IPS-20b (cell line): ENCODE data around the gene TM4SF20.

ENCODE experiments used
- H3K27ac ChIP-seq: one replicate; pipeline ENCODE4 v1.5.1; 2013; ENCODE audit warnings: low read length
- H3K27me3 ChIP-seq: 2 replicates; pipeline ENCODE4 v1.6.1; 2013; ENCODE audit warnings: mild to moderate bottlenecking, low read length, inconsistent platforms; ENCODE audit not compliant: insufficient read depth
- H3K36me3 ChIP-seq: 2 replicates; pipeline ENCODE4 v1.6.1; 2013; ENCODE audit warnings: low read depth, mild to moderate bottlenecking, inconsistent platforms, low read length, moderate library complexity; ENCODE audit not compliant: insufficient read depth
- H3K4me1 ChIP-seq: 2 replicates; pipeline ENCODE4 v1.6.1; 2013; ENCODE audit warnings: mild to moderate bottlenecking, control low read depth, inconsistent platforms, low read length, moderate library complexity; ENCODE audit not compliant: insufficient read depth
- H3K4me3 ChIP-seq: 2 replicates; pipeline ENCODE4 v1.5.1; 2013; ENCODE audit warnings: mild to moderate bottlenecking, low read length, inconsistent platforms
- H3K9ac ChIP-seq: 2 replicates; pipeline ENCODE4 v1.6.1; 2013; ENCODE audit warnings: low read depth, mild to moderate bottlenecking, inconsistent platforms, low read length, moderate library complexity
- H3K9me3 ChIP-seq: 2 replicates; pipeline ENCODE4 v1.6.1; 2013; ENCODE audit warnings: mild to moderate bottlenecking, low read depth, low read length, inconsistent platforms; ENCODE audit not compliant: insufficient read depth

The TM4SF20 gene

DNA sequence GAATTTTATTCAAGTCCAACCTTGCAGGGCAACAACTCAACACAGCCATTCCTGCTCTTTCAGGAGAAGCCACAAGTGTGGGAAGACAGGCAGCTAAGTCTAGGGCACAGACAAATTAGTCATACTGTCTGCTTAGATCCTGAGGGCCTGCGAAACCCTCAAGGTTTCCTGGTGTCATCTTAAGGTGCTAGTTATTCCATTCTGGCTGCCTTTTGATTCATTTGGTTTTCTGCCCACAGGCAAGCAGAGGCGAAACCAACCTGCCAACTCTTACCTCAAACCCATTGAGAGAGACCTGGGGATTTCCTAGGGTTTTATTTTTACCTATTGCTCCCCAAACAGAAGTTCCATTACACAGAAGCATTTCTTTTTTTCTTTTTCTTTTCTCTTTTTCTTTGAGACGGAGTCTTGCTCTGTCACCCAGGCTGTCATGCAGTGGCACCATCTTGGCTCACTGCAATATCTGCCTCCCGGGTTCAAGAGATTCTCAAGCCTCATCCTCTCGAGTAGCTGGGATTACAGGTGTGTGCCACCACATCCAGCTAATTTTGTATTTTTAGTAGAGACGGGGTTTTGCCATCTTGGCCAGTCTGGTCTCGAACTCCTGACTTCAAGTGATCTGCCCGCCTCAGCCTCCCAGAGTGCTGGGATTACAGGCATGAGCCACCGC, 32.3 kb upstream of the TM4SF20 start:
- H3K36me3 ChIP-seq, result no peaks in the 10 kb centered on the region
- no peak overlapping the region for H3K4me3 ChIP-seq
- no peak overlapping the region for H3K27ac ChIP-seq

DNA sequence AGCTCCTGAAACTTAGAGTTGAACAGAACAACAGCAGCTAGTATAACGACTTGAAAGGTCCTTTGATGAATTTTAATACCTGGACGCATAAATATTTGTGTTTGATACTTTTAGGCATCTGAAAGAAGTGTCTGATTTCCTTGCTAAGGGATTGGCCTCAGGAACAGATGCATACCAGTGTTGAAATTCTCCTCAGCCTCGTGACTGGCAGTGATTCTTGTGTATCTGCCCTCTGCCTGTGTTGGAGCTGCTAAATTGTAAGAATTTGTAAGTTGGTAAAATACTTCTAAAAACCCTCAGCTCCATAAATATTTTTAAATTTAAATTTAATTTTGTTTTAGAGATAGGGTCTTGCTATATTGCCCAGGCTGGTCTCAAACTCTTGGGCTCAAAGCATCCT, 31.1 kb upstream of the TM4SF20 start:
- no peak overlapping the region for H3K9ac ChIP-seq

More for the DNA sequence above, 32.3 kb upstream of the TM4SF20 start:
- no peaks in the 10 kb centered on the region for H3K27me3 ChIP-seq
- no peak overlapping the region for H3K9ac ChIP-seq
- H3K9me3 ChIP-seq, result no peaks in the 10 kb centered on the region
- H3K4me1 ChIP-seq, result peaks cover 3% of the 10 kb centered on the region; the same call in 1 of the 2 replicates

DNA sequence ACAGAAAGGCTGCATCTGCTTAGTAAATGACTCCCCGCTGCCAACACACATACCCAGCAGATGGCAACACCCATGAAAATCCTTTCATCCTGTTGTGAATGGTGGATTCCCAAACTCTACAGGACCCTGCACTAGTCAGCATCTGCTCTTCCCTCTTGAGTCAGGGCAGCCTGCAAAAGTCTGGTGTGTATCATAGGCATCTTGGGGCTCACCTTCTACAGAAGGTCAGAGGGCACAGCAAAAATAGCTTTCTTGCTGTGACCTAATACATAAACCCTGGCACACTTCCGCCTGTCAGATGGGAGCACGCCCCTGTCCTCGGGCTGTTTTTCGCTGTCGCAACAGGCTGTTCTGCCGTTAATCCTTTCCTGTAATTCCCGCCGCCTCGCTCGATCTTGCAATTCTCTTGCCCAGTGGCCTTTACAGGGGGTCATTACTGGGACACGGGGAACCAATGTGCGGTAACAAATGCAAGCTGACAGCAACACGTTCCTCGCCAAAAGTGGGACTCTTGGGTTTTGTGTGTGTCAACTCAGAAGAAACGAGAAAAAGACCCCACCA, 28.6 kb upstream of the TM4SF20 start:
- Histone ChIP-seq H3K27ac (no peak overlapping the region), H3K4me1 (peaks cover 4% of the 10 kb centered on the region; the same call in 1 of the 2 replicates), H3K9ac (no peak overlapping the region), H3K36me3 (no peaks in the 10 kb centered on the region), H3K27me3 (no peaks in the 10 kb centered on the region), H3K4me3 (no peak overlapping the region), H3K9me3 (no peaks in the 10 kb centered on the region)

More for the DNA sequence above, 31.1 kb upstream of the TM4SF20 start:
- Histone ChIP-seq H3K36me3 (no peaks in the 10 kb centered on the region), H3K27ac (no peak overlapping the region), H3K4me1 (peaks cover 4% of the 10 kb centered on the region; the same call in 1 of the 2 replicates), H3K9me3 (no peaks in the 10 kb centered on the region), H3K4me3 (no peak overlapping the region), H3K27me3 (no peaks in the 10 kb centered on the region)

DNA sequence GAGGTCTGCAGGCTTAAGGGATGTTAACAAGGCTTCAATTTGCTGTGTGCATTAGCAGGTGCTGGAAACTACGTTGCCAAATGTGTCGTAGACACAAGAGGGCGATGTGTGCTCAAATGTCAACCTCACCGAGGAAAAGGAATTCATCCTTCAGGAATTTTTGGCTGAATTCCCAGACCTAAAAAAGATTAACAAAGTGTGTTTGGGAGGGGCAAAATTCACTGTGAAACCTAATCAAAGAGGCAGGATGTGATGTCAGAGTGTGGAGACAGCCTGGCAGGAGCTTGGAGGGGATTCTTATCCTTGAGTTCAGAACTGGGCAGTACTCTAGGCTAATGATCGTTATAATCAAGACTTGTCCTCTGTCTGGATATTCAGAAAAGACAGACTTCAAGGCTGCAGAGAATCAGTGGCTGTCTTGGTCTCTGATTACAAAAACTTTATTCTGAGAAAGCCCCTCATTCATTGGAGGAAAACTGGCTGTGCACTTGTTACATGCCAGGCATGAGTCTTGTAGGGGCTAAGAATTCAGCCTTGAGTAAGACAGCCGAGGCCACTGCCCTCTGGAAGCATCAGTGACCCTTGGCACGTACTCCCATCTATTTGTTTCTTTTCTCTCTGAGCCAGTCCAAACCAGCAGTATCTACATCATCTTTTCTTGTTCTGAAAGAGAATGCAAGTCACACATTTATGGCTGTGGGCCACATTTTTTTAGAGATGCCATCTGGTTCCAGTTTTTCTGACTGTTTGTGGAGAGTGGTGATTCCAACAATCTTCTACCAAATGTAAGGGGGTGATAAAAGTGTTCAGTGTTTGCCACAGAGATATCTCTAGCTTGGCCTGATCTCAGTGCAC, 27.3 kb upstream of the TM4SF20 start:
- Histone ChIP-seq H3K9ac (no peak overlapping the region), H3K27ac (no peak overlapping the region), H3K4me1 (peaks cover 4% of the 10 kb centered on the region; the same call in 1 of the 2 replicates), H3K9me3 (no peaks in the 10 kb centered on the region), H3K4me3 (no peak overlapping the region), H3K36me3 (no peaks in the 10 kb centered on the region), H3K27me3 (no peaks in the 10 kb centered on the region)

DNA sequence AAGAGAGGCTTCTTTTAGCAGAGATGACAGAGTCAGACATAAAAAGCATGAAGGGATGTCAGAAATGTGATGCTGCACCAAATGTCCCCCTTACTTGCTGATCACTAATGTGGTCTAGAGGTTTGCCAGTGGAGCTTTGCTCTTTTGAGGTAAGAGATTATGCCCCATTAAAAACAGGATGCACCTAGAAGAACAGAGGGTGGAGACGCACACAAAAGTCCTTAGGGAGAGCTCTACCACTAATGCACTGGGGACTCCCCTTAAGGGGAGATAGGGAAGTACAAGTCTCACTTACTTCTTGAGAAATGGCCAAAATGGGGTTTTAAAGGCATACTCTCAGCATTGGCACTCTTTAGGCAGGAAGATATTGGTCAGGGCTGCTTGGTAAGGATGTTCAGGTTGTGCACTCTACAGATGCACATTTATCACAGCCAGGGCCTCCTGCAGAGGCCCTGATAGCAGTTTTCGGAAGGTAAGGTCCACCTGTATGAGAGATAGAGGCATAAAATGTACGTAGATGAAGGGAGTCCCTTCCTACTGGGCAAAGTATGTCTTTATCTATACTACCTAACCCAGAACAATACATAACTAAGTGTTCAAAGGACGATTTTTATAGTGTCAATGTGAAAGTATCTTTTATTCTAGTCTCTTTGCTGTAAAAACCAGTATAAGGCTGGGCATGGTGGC, 25.6 kb upstream of the TM4SF20 start:
- Histone ChIP-seq H3K27me3 (no peaks in the 10 kb centered on the region), H3K9me3 (no peaks in the 10 kb centered on the region), H3K9ac (no peak overlapping the region), H3K27ac (no peak overlapping the region), H3K36me3 (no peaks in the 10 kb centered on the region), H3K4me3 (no peak overlapping the region), H3K4me1 (peaks cover 4% of the 10 kb centered on the region; the same call in 1 of the 2 replicates)

DNA sequence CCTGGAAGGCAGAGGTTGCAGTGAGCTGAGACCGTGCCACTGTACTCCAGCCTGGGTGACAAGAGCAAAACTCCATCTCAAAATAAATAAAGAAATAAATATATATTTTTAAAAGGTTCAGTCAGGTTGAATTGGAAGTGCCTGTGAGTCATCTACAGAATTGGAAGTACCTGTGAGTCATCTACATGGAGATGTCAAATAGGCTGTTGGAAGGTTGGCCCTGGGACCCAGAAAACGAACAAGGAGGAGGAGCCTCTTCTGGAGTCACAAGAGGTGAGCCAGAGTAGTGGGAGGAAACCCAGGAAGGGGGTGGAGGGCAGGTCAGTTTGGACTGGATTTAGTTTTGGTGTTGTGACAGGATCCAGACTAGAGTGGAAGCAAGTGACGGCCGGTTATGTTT, 23.9 kb upstream of the TM4SF20 start:
- Histone ChIP-seq H3K27me3 (no peaks in the 10 kb centered on the region), H3K36me3 (no peaks in the 10 kb centered on the region), H3K9me3 (no peaks in the 10 kb centered on the region), H3K9ac (no peak overlapping the region), H3K4me3 (no peak overlapping the region), H3K27ac (no peak overlapping the region), H3K4me1 (peaks cover 4% of the 10 kb centered on the region; the same call in 1 of the 2 replicates)

DNA sequence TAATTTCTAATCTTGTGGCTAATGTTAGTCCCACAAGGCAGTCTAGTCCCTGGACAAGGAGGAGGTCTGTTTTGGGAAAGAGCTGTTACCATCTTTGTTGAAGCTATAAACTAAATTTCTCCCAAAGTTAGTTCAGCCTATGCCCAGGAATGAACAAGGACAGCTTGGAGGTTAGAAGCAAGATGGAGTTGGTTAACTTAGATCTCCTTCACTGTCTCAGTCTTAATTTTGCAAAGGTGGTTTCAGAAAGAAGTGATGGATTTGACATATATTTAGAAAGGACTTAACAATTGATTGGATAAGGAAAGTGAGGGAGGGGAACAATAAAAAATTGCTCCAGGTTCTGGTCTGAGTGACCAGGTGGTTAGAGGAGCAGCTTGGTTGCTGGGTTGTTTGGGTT, 23.2 kb upstream of the TM4SF20 start:
- H3K27ac ChIP-seq, result no peak overlapping the region
- H3K4me1 ChIP-seq, result peaks cover 4% of the 10 kb centered on the region; the same call in 1 of the 2 replicates
- no peaks in the 10 kb centered on the region for H3K27me3 ChIP-seq

DNA sequence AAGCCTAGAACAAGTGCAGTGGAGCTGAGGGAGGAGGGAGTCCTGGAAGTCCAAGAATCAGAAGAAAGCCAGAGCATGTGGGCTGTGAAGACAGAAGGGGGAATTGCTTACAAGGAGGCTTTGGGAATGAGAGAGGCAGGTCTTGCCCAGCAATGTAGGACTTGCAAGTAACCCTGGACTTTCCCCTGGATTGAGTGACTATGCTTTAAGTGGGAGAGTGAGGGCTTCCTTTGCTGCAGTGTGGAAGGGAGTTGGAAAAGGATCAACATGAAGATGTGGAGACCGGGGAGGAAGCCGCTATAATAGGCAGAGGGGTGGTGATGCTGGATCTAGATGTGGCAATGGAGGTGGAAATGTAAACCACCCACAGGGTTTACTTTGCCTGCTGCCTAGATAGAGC, 22.4 kb upstream of the TM4SF20 start:
- no peak overlapping the region for H3K9ac ChIP-seq
- no peak overlapping the region for H3K27ac ChIP-seq
- no peak overlapping the region for H3K4me3 ChIP-seq
- no peaks in the 10 kb centered on the region for H3K9me3 ChIP-seq
- no peaks in the 10 kb centered on the region for H3K36me3 ChIP-seq
- H3K27me3 ChIP-seq, result no peaks in the 10 kb centered on the region
- H3K4me1 ChIP-seq, result peaks cover 3% of the 10 kb centered on the region; the same call in 1 of the 2 replicates

More for the DNA sequence above, 23.2 kb upstream of the TM4SF20 start:
- Histone ChIP-seq H3K9ac (no peak overlapping the region), H3K9me3 (no peaks in the 10 kb centered on the region), H3K4me3 (no peak overlapping the region), H3K36me3 (no peaks in the 10 kb centered on the region)

DNA sequence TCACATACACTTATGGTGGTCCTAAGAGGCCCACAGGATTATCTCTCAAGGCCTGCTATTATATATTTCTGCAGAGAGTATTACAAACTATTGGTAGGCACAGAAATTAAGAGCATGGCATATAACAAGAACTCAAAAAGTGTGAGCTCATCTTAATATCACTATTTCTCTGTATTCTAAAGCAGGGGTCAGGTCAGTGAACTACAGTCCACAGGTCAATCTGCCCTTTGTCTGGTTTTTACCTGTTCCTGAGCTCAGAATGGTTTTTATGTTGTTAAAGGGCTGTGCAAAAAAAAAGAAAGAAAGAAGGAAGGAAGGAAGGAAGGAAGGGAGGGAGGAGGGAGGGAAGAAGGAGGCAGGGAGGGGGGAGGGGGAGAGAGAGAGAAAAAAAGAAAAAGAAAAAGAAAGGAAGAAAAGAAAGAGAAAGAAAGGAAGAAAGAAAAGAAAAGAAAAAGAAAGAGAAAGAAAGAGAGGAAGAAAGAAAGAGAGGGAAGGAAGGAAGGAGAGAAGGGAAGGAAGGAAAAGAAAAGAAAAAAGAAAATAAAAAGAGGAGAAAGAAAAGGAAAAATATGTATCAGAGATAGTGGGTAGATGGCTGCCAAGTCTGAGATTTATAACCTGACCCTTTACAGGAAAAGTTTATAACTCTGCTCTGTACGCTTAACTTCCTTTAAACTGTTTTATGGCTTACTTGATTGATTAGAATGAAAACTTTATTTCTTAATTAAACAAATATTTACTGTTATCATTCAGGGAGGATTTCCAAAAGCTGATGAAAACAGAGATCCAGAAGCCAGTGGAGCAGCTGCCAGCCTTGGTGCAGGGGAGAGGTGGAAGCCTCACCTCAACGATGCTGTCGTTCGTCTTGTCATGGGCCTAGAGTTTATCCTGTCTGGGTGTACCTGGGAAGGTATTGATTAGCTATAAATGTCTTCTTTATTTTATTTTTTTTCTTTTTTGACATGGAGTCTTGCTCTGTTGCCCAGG, 19.9 kb upstream of the TM4SF20 start:
- H3K27ac ChIP-seq, result no peak overlapping the region
- no peak overlapping the region for H3K4me3 ChIP-seq
- no peaks in the 10 kb centered on the region for H3K36me3 ChIP-seq
- no peaks in the 10 kb centered on the region for H3K9me3 ChIP-seq
- no peaks in the 10 kb centered on the region for H3K27me3 ChIP-seq
- H3K4me1 ChIP-seq, result 0 out of 2 replicates have a peak, but pooled peaks cover under 1% of the 10 kb centered on the region
- H3K9ac ChIP-seq, result no peak overlapping the region

DNA sequence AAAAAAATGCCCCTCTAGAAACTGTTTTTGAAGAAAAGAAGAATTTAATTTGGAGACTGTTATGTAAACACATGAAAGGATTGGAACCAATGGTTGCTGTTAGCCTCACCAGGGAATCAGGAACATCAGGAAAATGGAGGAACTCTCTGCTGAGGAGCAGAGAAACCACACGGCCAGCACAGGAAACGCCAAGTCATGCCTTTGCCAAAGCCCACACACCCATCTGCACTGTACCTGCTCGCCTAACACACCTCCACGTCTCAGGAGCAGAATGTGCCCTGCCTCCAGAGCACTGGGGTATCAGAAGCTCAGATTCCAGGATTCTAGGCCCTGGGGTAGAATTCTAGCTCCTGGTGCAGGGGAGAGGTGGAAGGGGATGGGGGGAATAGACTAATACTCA, 18.5 kb upstream of the TM4SF20 start:
- Histone ChIP-seq H3K27me3 (no peaks in the 10 kb centered on the region), H3K4me1 (0 out of 2 replicates have a peak, but pooled peaks cover 6% of the 10 kb centered on the region), H3K9me3 (no peaks in the 10 kb centered on the region), H3K4me3 (no peak overlapping the region), H3K27ac (no peak overlapping the region), H3K9ac (no peak overlapping the region), H3K36me3 (no peaks in the 10 kb centered on the region)
